Measurements from ENCODE around the gene RPS6KA1.

The RPS6KA1 gene

GRCh38 chr1:26536081-26536480 lies 6.5 kb downstream of the RPS6KA1 start:
- Histone ChIP-seq H3K36me3 (replicated peaks) (no peaks in the 10 kb centered on the region), H3K4me3 (ENCODE audit: low read depth, low read length) (no peak overlapping the region), H3K27me3 (replicated peaks) (no peaks in the 10 kb centered on the region), H3K27ac (no peak overlapping the region)
- in situ Hi-C loops (cut with HindIII; ENCODE audit: low pct_ligation_motif_present, low sequenced_read_pairs), result no loop called here
- no peak for DNase-seq
- no peak for TF ChIP-seq CTCF (IDR thresholded peaks at IDR 0.05; ENCODE audit: low read depth, low read length, missing control alignments)

GRCh38 chr1:26536521-26536920 lies 7.0 kb downstream of the RPS6KA1 start:
- no peak overlapping the region for H3K27ac ChIP-seq
- TF ChIP-seq CTCF (IDR thresholded peaks at IDR 0.05; ENCODE audit: low read depth, low read length, missing control alignments), result no peak
- no peaks in the 10 kb centered on the region for H3K27me3 ChIP-seq (replicated peaks)
- H3K4me3 ChIP-seq (ENCODE audit: low read depth, low read length), result no peak overlapping the region
- in situ Hi-C loops (cut with HindIII; ENCODE audit: low pct_ligation_motif_present, low sequenced_read_pairs), result no loop called here
- no peaks in the 10 kb centered on the region for H3K36me3 ChIP-seq (replicated peaks)
- no peak for DNase-seq

GRCh38 chr1:26537951-26538352 lies 8.4 kb downstream of the RPS6KA1 start:
- DNase-seq, result peak; percentile 45

GRCh38 chr1:26538480-26539412 lies 9.2 kb downstream of the RPS6KA1 start:
- Histone ChIP-seq H3K27ac (no peak overlapping the region), H3K36me3 (replicated peaks) (no peaks in the 10 kb centered on the region), H3K27me3 (replicated peaks) (no peaks in the 10 kb centered on the region), H3K4me3 (ENCODE audit: low read depth, low read length) (no peak overlapping the region)
- in situ Hi-C loops (cut with HindIII; ENCODE audit: low pct_ligation_motif_present, low sequenced_read_pairs), result no loop called here
- TF ChIP-seq CTCF (IDR thresholded peaks at IDR 0.05; ENCODE audit: low read depth, low read length, missing control alignments), result peak; percentile 76
- peak; percentile 40 for DNase-seq

More at GRCh38 chr1:26537951-26538352, 8.4 kb downstream of the RPS6KA1 start:
- H3K27ac ChIP-seq, result no peak overlapping the region
- no peaks in the 10 kb centered on the region for H3K36me3 ChIP-seq (replicated peaks)
- H3K4me3 ChIP-seq (ENCODE audit: low read depth, low read length), result no peak overlapping the region
- no peaks in the 10 kb centered on the region for H3K27me3 ChIP-seq (replicated peaks)
- TF ChIP-seq CTCF (IDR thresholded peaks at IDR 0.05; ENCODE audit: low read depth, low read length, missing control alignments), result peak; percentile 66
- in situ Hi-C loops (cut with HindIII; ENCODE audit: low pct_ligation_motif_present, low sequenced_read_pairs), result no loop called here

GRCh38 chr1:26539722-26540121 lies 10.2 kb downstream of the RPS6KA1 start:
- Histone ChIP-seq H3K27ac (no peak overlapping the region), H3K4me3 (ENCODE audit: low read depth, low read length) (no peak overlapping the region)
- no peak for DNase-seq

More at GRCh38 chr1:26539722-26540121, 10.2 kb downstream of the RPS6KA1 start:
- in situ Hi-C loops (cut with HindIII; ENCODE audit: low pct_ligation_motif_present, low sequenced_read_pairs), result no loop called here
- TF ChIP-seq CTCF (IDR thresholded peaks at IDR 0.05; ENCODE audit: low read depth, low read length, missing control alignments), result no peak
- no peaks in the 10 kb centered on the region for H3K36me3 ChIP-seq (replicated peaks)
- H3K27me3 ChIP-seq (replicated peaks), result no peaks in the 10 kb centered on the region

All from brain microvascular endothelial cell (primary cell).